ENCODE results near the gene SERINC3.

The SERINC3 gene

DNA sequence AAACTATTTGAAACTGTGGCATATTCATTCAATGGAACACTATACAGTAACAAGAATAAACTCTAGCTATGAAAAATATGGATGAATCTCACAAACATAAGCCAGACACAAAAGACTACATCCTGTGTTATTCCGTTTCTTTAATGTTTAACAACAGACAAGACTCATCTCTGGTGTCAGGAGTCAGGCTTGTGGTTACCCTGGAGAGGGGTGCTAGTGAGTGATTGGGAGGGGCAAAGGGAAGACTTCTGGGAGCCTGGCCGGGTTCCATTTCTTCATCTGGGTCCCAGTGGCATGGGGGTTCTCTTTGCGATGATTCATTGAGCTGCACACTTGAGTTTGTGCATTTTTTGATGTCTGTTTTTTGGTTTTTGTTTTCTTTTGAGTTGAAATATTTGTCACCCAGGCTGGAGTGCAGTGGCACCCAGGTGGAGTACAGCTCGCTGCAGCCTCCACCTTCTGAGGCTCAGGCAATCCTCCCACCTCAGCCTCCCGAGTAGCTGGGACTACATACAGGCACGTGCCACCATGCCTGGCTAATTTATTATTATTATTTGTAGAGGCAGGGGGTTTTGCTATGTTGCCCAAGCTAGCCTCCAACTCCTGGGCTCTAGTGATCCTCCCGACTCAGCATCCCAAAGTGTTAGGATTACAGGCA lies 67.4 kb downstream of the SERINC3 start:
- ChIA-PET CTCF (interaction anchor here (1.0 to 1.5 kb wide), 2 partner anchors 17 to 28 kb away, joined by 3 to 4 read pairs; no protein-coding TSS in a partner anchor), POLR2A (no interaction called here)
- TF ChIP-seq, protein P1, sequence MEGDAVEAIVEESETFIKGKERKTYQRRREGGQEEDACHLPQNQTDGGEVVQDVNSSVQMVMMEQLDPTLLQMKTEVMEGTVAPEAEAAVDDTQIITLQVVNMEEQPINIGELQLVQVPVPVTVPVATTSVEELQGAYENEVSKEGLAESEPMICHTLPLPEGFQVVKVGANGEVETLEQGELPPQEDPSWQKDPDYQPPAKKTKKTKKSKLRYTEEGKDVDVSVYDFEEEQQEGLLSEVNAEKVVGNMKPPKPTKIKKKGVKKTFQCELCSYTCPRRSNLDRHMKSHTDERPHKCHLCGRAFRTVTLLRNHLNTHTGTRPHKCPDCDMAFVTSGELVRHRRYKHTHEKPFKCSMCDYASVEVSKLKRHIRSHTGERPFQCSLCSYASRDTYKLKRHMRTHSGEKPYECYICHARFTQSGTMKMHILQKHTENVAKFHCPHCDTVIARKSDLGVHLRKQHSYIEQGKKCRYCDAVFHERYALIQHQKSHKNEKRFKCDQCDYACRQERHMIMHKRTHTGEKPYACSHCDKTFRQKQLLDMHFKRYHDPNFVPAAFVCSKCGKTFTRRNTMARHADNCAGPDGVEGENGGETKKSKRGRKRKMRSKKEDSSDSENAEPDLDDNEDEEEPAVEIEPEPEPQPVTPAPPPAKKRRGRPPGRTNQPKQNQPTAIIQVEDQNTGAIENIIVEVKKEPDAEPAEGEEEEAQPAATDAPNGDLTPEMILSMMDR (IDR thresholded peaks at IDR 0.05; ENCODE audit: control extremely low read depth, extremely low read depth, low read depth, missing control alignments) = no peak
- DNase-seq (ENCODE audit: extremely low spot score) = no peak

DNA sequence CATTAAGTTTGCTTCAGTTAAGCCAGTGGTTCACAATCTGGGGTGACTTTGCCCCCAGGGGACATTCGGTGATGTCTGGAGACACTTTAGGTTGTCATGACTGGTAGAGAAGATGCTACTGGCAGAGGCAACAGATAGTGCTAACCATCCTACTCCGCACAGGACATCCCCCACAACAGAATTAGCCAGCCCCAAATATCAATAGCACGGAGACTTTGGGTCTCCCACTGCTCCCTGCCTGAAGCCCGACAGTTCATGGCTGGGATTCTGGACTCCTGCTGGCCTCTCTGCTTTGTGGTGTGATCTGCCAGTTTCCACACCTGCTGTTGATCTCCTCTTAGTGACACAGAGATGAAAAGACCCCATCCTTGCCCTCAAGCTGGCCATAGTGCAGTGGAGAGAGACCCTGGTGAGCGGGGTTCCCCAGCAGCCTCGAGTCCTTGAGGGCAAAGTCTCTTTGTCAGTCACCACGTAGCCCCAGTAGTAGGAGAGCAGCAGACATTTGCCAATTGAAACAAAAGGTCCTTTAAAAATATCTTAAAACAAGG lies 70.9 kb downstream of the SERINC3 start:
- ChIA-PET CTCF (interaction anchor here (1.3 to 2.9 kb wide), 2 partner anchors 61 to 159 kb away, joined by 5 to 8 read pairs; no protein-coding TSS in a partner anchor), POLR2A (no interaction called here)
- TF ChIP-seq, protein P1 (IDR thresholded peaks at IDR 0.05; ENCODE audit: control extremely low read depth, extremely low read depth, low read depth, missing control alignments) = no peak
- no peak for DNase-seq (ENCODE audit: extremely low spot score)

DNA sequence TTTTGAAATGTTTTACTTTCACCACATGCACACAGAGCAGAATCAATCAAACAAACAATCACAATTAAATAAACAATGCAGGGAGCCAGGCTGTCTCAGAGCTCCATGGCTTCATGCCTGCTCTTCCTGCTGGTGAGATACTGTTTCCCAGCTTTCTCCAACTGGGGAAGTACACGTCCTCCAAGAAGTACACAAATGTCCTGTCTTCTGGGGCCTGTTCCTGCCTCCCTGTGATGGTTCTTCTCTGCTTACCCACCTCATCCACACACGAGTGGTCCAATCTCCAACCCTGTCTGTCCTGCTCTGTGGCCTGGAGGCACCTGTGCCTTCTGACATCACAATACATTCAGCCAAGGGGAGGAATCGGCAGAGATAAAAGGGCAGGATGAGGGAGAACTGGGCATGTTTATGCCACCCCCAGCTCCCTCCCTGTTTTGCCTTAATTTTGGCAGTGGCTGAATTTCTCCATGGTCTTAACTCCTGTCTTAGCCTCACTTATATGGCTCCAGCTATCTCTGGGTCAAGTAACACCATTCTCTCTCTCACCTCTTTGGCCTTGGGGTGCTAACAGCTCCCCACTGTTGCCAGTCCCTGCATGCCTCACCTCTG lies 71.5 kb downstream of the SERINC3 start:
- ChIA-PET CTCF (interaction anchor here (1.2 to 2.9 kb wide), 3 partner anchors 9 to 160 kb away, joined by 4 to 8 read pairs (median 5); no protein-coding TSS in a partner anchor), POLR2A (no interaction called here)
- DNase-seq (ENCODE audit: extremely low spot score) = no peak
- TF ChIP-seq, protein P1 (IDR thresholded peaks at IDR 0.05; ENCODE audit: control extremely low read depth, extremely low read depth, low read depth, missing control alignments) = no peak

DNA sequence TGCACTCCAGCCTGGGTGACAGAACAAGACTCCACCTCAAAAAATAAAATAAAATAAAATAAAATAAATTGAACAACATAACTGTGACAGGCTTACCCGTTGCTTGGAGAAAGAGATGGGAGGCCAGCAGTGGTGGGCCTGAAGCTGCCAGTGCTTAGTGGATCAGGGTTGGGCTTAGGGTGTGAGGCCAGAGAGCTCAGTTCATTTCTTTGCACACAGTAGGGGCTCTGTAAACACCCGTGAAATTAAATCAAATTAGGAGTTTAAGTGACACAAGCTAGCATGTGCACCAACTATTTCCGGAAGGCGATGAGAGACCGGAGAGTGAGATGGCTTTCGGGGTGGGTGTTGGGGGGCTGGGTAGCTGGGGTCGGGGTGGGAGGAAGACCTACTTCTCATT lies 72.0 kb downstream of the SERINC3 start:
- TF ChIP-seq, protein P1 (IDR thresholded peaks at IDR 0.05; ENCODE audit: control extremely low read depth, extremely low read depth, low read depth, missing control alignments) = no peak
- POLR2A ChIA-PET = no interaction called here
- CTCF ChIA-PET = interaction anchor here (1.2 to 2.9 kb wide), 3 partner anchors 9 to 160 kb away, joined by 4 to 8 read pairs (median 5); no protein-coding TSS in a partner anchor
- DNase-seq (ENCODE audit: extremely low spot score) = no peak

DNA sequence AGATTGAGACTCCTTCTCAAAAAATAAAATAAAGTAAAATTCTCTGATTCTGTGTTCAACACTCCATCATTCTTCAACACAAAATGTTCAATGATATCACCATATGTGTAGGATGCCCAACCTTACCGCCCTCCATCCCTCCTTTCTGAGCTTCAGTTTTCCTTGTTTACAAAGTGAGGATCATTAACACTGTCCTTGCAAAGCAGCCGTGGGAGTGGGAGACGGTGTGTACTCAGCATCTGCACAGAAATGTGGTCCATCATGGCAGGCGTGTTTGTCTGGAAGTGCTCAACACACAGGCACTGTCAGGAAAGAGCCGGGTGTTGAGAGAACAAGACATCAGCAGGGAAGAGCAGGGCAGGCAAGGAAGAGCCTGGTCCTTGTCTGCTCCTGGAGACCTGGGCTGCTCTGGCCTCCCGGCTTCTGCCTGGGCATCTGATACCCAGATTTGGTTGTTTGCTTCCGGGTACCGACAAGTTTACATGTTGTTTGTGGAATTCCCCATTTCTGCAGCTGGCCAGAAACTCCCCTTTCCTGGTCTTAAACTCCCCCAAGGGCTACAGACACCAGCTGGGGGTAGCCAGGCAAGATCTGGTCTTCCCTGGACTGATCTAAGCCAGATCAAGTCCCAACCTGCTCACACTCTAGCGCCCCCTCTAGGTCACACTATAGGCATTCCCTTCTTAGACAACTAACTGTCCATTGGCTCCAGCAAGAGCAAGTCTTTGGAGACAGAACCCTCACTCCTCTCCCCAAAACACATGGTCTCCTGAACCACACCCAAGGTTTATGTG lies 72.9 kb downstream of the SERINC3 start:
- POLR2A ChIA-PET = no interaction called here

More for the DNA sequence above, 72.9 kb downstream of the SERINC3 start:
- peak; percentile 35 for DNase-seq (ENCODE audit: extremely low spot score)
- CTCF ChIA-PET = interaction anchor here (1.2 to 2.9 kb wide), 2 partner anchors 8 to 59 kb away, joined by 4 to 8 read pairs; no protein-coding TSS in a partner anchor
- TF ChIP-seq, protein P1 (IDR thresholded peaks at IDR 0.05; ENCODE audit: control extremely low read depth, extremely low read depth, low read depth, missing control alignments) = peak; percentile 31
